Esophagus squamous epithelium (tissue), 5 donors: ENCODE data around the gene CYS1. TPM values are rescaled to one million over a fixed set of nuclear protein-coding genes. Genes with fewer than 3 reads are reported as not detected.
A peak's percentile ranks its signal among the peaks of the same experiment; 100 is the strongest.

Experiments
- DNase-seq: peaks from one replicate; lab custom pipeline; 2025; lab: John Stamatoyannopoulos, UW
- H3K27ac ChIP-seq, 4 donors: fragments of 200-600 bp; sonication (generic); one replicate each; pipeline ENCODE4 v1.5.1; 2016 to 2019; ENCODE audit warnings: mild to moderate bottlenecking in 1 of 4
- H3K27me3 ChIP-seq, 4 donors: fragments of 200-600 bp; sonication (generic); 1 replicate in 3 of 4; 2 replicates in 1 of 4; pipeline versions ENCODE4 v1.5.1 to v1.6.0; 2017 to 2021; ENCODE audit warnings: antibody characterized with exemption in 1 of 4
- H3K36me3 ChIP-seq, 3 donors: fragments of 200-600 bp; sonication (generic); one replicate each; pipeline ENCODE4 v1.5.1; 2016 to 2019
- H3K4me1 ChIP-seq, 3 donors: fragments of 200-600 bp; sonication (generic); one replicate each; pipeline ENCODE4 v1.5.1; 2017 to 2019
- H3K4me3 ChIP-seq, 4 donors: fragments of 200-600 bp; sonication (generic); 1 replicate in 3 of 4; 2 replicates in 1 of 4; pipeline ENCODE4 v1.5.1; 2016 to 2019; ENCODE audit warnings: mild to moderate bottlenecking in 2 of 4, moderate library complexity in 1 of 4
- H3K9me3 ChIP-seq, 3 donors: fragments of 200-600 bp; sonication (generic); one replicate each; pipeline ENCODE4 v1.5.1; 2016 to 2019
- CTCF ChIP-seq, 6 experiments: fragments of 450-650 bp in 4 of 6; fragments of 200-600 bp in 2 of 6; sonication (generic) in 2 of 6; IDR thresholded peaks; one replicate each; pipeline ENCODE4 v1.5.1; 2016 to 2019; ENCODE audit warnings: antibody characterized with exemption in 6 of 6, mild to moderate bottlenecking in 4 of 6, moderate library complexity in 4 of 6
- POLR2A ChIP-seq, 4 donors: fragments of 450-650 bp; IDR thresholded peaks; one replicate each; pipeline ENCODE4 v1.6.1; 2017; ENCODE audit warnings: antibody characterized with exemption in 4 of 4, mild to moderate bottlenecking in 4 of 4, moderate library complexity in 3 of 4
- WGBS, 2 donors: methylation state at CpG; one replicate each; pipeline ENCODE4 v1.1.5; 2018; 5-methylcytosine and 5-hydroxymethylcytosine counted together
- intact Hi-C: fragments of 100-400 bp; cut with DNase I; formaldehyde crosslinking; loops from one replicate; pipeline ENCODE4 v1.15.0; 2022
- total RNA-seq, 4 donors: library from RNA; depleted of rRNA; stranded (reverse); fragments of >200 nt; gene quantifications; one replicate each; pipeline ENCODE4 v1.1.0, GENCODE V29; 2016
- donor health status: DM: yes; HTN: yes; CAD: no.

Gene CYS1
- total RNA-seq, 4 donors from 2014 or later: 0.09 to 2.5 (median 0.80) TPM

DNA sequence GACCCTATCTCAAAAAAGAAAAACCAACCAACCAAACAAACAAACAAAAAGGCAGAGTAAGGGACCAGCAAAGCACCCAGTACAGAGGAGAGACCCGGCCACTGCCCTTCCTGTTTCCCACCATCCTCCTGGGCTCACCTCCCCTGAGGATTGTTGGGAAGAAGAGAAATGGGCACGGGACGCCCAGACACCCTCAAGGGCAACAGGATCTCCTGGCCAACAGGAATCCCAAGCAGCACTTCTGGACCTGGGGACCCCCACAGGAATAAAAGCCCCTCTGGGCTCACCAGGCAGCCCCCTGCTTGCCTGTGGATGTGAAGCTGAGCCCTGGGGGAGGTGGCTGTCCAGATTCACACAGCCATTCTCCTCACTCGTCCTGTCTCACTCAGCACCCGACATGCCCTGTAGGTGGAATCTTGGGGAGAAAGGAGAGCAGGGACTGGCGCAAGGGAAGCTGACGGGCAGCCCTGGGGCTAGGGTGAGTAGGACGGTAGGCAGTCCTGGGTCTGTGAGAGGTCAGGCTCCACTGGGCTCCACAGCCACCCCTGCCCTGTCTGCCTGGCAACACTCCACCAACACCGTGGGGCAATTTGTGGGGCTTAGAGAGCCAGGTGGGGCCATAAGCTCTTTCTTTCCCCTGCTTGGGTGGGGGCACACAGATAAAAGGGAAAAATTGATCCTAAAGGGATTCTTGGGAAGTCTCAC, 18.8 kb downstream of the CYS1 start:
- Histone ChIP-seq H3K9me3 (no peaks in the 10 kb centered on the region), H3K27ac (no peak overlapping the region), H3K4me3 (no peak overlapping the region), H3K4me1 (peaks cover 0 to 16% (median 9%) of the 10 kb centered on the region in 3 donors), H3K36me3 (no peaks in the 10 kb centered on the region), H3K27me3 (no peaks in the 10 kb centered on the region)
- intact Hi-C loops: no loop called here
- 83 to 87% methylated on average over 3 to 4 of the region's 9 CpGs for WGBS, 2 donors
- TF ChIP-seq CTCF (IDR thresholded peaks at IDR 0.05) (no peak), POLR2A (IDR thresholded peaks at IDR 0.05) (no peak)
- no peak for DNase-seq

- Histone ChIP-seq H3K4me1 (peaks cover 0 to 27% (median 9%) of the 10 kb centered on the region in 3 donors), H3K27me3 (no peaks in the 10 kb centered on the region), H3K9me3 (no peaks in the 10 kb centered on the region), H3K4me3 (no peak overlapping the region), H3K27ac (no peak overlapping the region), H3K36me3 (peaks cover 0 to 12% (median 0%) of the 10 kb centered on the region in 3 donors)
- intact Hi-C loops: no loop called here
- no peak for DNase-seq
- 84 to 85% methylated on average over 8 to 13 of the region's 20 CpGs for WGBS, 2 donors
- no peak for TF ChIP-seq POLR2A (IDR thresholded peaks at IDR 0.05)
- TF ChIP-seq CTCF (IDR thresholded peaks at IDR 0.05): no peak
Observed at GRCh38 chr2:10059552-10060335, 20.5 kb downstream of the CYS1 start.

DNA sequence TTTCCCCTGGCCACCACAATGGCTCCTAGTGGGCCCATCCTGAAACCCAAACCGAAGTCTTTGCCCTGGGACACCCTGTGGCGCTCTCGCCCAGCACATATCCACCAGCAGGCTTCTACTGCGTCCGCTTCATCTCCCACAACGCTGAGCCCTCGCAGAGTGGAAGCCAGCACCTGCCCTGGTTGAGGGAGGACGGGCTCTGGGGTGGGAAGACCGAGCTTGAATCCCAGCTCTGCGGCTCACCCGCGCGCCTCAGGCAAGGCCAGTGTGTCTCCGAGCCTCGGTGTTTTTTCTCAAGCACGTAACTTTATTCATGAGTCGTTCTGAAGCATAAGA, 21.2 kb downstream of the CYS1 start:
- Histone ChIP-seq H3K36me3 (peaks cover 0 to 20% (median 0%) of the 10 kb centered on the region in 3 donors), H3K27ac (no peak overlapping the region), H3K27me3 (no peaks in the 10 kb centered on the region), H3K9me3 (no peaks in the 10 kb centered on the region), H3K4me1 (peaks cover 0 to 33% (median 9%) of the 10 kb centered on the region in 3 donors), H3K4me3 (no peak overlapping the region)
- TF ChIP-seq CTCF (IDR thresholded peaks at IDR 0.05) (no peak), POLR2A (IDR thresholded peaks at IDR 0.05) (no peak)
- WGBS, 2 donors: 85 to 92% methylated on average over 9 to 11 of the region's 17 CpGs
- intact Hi-C loops: no loop called here
- DNase-seq: no peak

DNA sequence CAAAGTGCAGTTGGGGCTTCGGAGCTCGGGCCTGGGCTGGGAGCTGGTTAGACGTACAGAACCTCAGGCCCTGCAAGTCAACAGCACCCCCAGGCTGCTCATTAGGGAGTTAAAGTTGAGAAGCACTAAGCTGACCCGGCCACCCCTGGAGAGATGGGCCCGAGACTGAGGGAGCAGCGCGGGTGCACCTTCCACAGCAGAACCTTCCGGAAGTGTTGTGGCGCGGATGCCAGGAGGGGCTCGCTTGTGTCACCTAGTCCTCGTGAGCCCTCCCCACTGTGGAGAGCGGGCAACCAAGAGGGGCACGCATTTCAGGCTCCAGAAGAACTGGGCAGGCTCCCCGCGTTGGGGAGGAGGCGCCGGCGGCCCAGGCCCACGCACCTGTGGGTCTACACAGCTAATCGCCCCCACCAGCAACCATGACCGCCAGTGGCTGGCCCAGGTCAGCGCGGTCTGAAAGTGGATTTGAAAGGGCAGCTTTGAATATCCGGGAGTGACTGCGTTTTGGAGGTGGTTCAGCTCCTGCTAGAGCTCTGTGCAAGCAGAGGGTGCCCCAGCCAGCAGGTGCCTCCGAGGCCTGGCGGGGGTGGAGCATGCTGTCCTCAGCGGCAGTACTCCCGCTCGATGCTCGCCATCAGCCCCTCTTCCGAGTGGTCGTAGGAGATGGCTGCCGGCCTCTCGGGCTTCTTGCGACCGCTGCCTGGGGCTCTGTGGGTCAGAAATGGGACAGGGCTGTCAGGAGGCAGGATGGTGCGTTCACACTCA, 21.8 kb downstream of the CYS1 start:
- Histone ChIP-seq H3K4me1 (peaks cover 0 to 39% (median 9%) of the 10 kb centered on the region in 3 donors), H3K4me3 (no peak overlapping the region), H3K27me3 (no peaks in the 10 kb centered on the region), H3K27ac (peak overlapping the region in 2 of 4 donors; percentile 72 to 73), H3K9me3 (no peaks in the 10 kb centered on the region), H3K36me3 (peaks cover 0 to 25% (median 0%) of the 10 kb centered on the region in 3 donors)
- TF ChIP-seq CTCF (IDR thresholded peaks at IDR 0.05): no peak
- no peak for TF ChIP-seq POLR2A (IDR thresholded peaks at IDR 0.05)
- 94 to 95% methylated on average over 4 to 13 of the region's 39 CpGs for WGBS, 2 donors
- intact Hi-C loops: no loop called here
- no peak for DNase-seq
